Cerebellar cortex (tissue), 1 donor: ENCODE results near the gene CERS3.

Source experiments
- DNase-seq: peaks from one replicate; pipeline ENCODE4 v3.0.0-alpha.2; 2015; ENCODE audit warnings: low spot score

The CERS3 gene

GRCh38 chr15:100528833-100529428 lies at the start of gene CERS3:
Gene CERS3, minus strand, starts transcription at chr15:100528950. Its CDS starts 27,101 bp downstream, at chr15:100501849.
- DNase-seq = no peak

- no peak for DNase-seq
Measured at GRCh38 chr15:100573526-100573925, 44.8 kb upstream of the CERS3 start.

- peak; percentile 31 for DNase-seq
Measured at GRCh38 chr15:100572362-100572983, 43.7 kb upstream of the CERS3 start.

GRCh38 chr15:100571592-100572167 lies 42.9 kb upstream of the CERS3 start:
- no peak for DNase-seq

GRCh38 chr15:100570735-100571313 lies 42.1 kb upstream of the CERS3 start:
- no peak for DNase-seq

- no peak for DNase-seq
Measured at GRCh38 chr15:100570275-100570674, 41.5 kb upstream of the CERS3 start.

- no peak for DNase-seq
Measured at GRCh38 chr15:100569391-100569790, 40.6 kb upstream of the CERS3 start.

- no peak for DNase-seq
Measured at GRCh38 chr15:100566850-100567628, 38.3 kb upstream of the CERS3 start.

GRCh38 chr15:100565591-100565990 lies 36.8 kb upstream of the CERS3 start:
- DNase-seq = no peak

- no peak for DNase-seq
Measured at GRCh38 chr15:100560323-100560722, 31.6 kb upstream of the CERS3 start.

- no peak for DNase-seq
Measured at GRCh38 chr15:100559330-100559729, 30.6 kb upstream of the CERS3 start.

- no peak for DNase-seq
Measured at GRCh38 chr15:100558771-100559254, 30.1 kb upstream of the CERS3 start.

GRCh38 chr15:100553468-100553867 lies 24.7 kb upstream of the CERS3 start:
- no peak for DNase-seq

GRCh38 chr15:100547961-100548360 lies 19.2 kb upstream of the CERS3 start:
- no peak for DNase-seq

GRCh38 chr15:100544946-100545345 lies 16.2 kb upstream of the CERS3 start:
- no peak for DNase-seq

- DNase-seq = no peak
Measured at GRCh38 chr15:100544338-100544841, 15.6 kb upstream of the CERS3 start.

GRCh38 chr15:100542290-100542689 lies 13.5 kb upstream of the CERS3 start:
- no peak for DNase-seq

- DNase-seq = no peak
Measured at GRCh38 chr15:100537331-100537730, 8.6 kb upstream of the CERS3 start.

- DNase-seq = no peak
Measured at GRCh38 chr15:100536733-100537132, 8.0 kb upstream of the CERS3 start.

GRCh38 chr15:100533886-100534285 lies 5.1 kb upstream of the CERS3 start:
- DNase-seq = no peak

GRCh38 chr15:100531823-100532327 lies 3.1 kb upstream of the CERS3 start:
- no peak for DNase-seq

- no peak for DNase-seq
Measured at GRCh38 chr15:100531204-100531603, 2.5 kb upstream of the CERS3 start.
